Retinal pigment epithelial cell (primary cell): ENCODE results near the gene CAT.

Source experiments
- DNase-seq: peaks from one replicate; pipeline ENCODE4 v3.0.0-alpha.2; 2010; ENCODE audit warnings: low read depth
- H3K4me3 ChIP-seq: 2 replicates; pipeline ENCODE4 v1.5.1; 2011; ENCODE audit warnings: mild to moderate bottlenecking, low read length, control low read depth, moderate library complexity
- TF ChIP-seq, protein P1 (sequence below): conservative IDR thresholded peaks from 2 replicates; pipeline ENCODE4 v1.5.1; 2011; ENCODE audit warnings: low read depth, low read length, control low read depth, inconsistent platforms

Gene CAT

DNA sequence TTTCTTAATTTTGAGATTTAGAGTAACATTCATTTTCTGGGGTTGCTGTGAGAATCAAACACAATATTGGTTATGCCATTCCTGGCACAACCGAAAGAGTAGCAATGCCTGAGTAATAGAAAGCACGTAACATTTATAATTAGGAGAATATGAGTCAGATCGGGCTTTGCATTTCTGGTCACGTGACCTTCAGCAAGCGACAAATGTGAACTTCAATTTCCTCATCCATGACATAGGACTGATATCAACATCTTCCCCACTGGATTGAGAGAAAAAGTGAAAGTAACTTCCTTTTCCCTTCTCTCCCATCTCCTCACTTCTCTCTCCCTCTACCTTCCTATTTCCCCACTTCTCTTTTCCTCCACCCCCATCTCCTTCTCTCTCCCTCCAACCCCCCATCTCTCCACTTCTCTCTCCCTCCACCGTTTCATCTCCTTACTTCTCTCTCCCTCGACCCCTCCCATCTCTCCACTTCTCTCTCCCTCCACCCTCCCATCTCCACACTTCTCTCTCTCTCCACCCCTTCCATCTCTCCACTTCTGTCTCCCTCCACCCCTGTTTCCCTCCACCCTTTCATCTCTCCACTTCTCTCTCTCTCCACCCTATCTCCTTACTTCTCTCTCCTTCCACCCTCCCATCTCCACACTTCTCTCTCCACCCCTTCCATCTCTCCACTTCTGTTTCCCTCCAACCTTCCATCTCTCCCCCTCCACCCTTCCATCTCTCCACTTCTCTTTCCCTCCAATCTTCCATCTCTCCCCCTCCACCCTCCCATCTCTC is 33.5 kb upstream of the CAT start:
- no peak for DNase-seq
- no peak overlapping the region for H3K4me3 ChIP-seq
- TF ChIP-seq, protein P1, sequence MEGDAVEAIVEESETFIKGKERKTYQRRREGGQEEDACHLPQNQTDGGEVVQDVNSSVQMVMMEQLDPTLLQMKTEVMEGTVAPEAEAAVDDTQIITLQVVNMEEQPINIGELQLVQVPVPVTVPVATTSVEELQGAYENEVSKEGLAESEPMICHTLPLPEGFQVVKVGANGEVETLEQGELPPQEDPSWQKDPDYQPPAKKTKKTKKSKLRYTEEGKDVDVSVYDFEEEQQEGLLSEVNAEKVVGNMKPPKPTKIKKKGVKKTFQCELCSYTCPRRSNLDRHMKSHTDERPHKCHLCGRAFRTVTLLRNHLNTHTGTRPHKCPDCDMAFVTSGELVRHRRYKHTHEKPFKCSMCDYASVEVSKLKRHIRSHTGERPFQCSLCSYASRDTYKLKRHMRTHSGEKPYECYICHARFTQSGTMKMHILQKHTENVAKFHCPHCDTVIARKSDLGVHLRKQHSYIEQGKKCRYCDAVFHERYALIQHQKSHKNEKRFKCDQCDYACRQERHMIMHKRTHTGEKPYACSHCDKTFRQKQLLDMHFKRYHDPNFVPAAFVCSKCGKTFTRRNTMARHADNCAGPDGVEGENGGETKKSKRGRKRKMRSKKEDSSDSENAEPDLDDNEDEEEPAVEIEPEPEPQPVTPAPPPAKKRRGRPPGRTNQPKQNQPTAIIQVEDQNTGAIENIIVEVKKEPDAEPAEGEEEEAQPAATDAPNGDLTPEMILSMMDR: no peak

DNA sequence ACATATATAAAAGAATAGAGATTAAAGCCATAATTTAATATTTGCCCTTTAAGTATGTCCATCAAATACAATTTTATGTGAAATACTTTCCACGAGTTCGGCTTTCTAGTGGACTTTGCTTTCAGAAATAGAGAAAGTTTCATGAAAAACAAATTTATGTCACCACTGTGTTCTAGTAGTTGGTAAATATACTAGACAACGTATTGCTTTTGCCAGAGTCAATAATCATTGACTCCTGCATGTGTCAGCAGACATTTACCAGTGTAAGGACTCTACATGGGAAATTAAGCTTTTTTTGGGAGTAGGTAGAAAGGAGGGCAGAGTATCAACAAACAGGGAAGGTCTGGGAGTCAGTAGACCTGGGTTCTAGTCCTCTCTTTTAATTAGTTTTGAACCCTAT is 32.3 kb upstream of the CAT start:
- H3K4me3 ChIP-seq: no peak overlapping the region

DNA sequence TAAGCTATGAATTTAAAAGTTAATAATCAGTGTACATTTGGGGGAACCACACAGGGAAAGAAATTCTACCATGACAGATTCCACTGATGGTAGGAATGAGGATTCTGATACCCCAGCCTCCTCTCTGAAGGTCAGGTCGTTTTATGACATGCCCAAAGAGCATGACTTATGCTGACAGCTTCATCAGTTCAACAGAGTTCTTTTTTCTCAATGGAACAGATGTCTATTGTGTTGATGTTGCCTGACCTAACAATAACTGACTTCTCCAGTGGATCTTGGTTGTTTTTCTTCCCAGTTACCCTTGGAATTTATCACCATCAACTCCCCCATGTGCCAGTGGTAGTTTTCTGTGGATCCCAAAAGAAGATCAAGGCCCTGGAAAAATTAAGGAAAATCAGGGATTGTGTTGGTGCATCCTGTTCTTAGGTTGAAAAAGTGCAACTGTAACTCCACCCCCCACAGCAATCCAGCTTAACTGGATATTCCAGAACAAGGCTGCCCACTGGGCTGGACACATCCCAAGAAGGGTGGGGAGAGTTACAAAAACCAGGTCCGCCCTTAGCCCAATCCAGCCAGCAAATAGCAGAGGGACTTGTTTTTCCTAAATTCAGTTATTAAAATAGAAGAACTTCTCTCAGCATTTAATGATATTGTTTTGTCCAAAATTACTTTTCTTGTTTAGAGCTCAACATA is 31.5 kb upstream of the CAT start:
- no peak overlapping the region for H3K4me3 ChIP-seq
- TF ChIP-seq, protein P1: no peak
- DNase-seq: no peak

More for the DNA sequence above, 32.3 kb upstream of the CAT start:
- no peak for DNase-seq
- TF ChIP-seq, protein P1: no peak

DNA sequence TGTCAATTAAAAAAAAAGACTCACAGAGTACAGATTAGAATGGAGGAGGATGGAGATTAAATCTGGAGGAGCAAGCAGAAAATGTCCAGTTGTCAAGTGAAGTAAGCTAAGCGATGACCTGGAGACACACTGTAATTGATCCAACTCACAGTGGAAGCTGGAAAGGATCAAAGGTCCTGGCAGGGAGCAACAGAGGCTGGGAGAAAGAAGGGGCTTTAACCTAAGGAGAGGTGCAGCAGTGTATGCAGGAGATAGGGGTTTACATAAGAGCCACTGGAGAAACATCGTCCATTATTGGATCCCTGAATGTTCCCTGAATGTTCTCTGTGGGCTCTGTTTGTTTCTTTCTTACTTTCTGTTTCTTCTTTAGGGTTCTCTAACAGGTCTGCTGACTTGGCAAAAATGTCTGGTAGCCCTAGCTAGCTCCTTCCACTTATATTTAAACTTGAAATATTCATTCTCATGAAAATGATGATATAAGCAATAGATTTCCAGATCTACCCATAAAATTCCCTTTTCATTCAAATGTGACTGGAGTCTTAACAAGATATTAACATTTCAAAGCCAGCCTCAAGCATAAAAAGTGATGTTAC is 30.1 kb upstream of the CAT start:
- TF ChIP-seq, protein P1: no peak
- H3K4me3 ChIP-seq: no peak overlapping the region
- no peak for DNase-seq

DNA sequence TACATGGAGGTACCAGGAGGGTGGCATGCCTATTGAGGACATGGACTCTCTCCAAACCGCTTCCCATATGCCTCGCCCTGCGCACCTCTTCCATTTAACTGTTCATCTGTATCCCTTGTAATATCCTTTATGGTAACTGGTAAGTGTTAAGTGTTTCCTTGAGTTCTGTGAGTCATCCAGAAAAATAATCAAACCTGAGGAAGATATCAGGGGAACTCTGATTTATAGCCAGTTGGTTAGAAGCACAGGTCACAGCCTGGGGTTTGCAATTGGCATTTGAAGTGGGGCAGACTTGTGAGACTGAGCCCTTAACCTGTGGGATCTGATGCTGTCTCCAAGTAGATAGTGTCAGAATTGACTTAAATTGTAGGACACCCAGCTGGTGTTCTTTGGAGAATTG is 27.6 kb upstream of the CAT start:
- H3K4me3 ChIP-seq: no peak overlapping the region
- DNase-seq: no peak
- TF ChIP-seq, protein P1: no peak

DNA sequence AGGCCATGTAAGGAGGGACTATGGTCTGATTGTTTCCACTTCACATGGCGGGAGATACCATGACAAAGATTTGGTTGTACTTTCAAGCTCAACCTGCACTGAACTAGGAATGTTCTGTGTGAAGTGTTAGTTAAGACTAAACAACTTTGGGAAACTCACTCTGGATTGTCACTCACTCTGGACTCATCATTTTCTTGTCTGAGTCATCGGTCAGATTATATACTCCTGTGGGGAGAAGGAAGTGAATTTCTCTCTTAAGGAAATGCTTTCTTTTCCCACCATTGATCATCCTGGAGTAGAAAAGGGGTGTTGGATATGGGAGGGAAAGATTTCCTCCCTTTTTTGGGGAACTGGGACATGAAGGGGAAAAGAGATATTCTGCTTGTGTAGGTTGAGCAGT is 26.9 kb upstream of the CAT start:
- H3K4me3 ChIP-seq: no peak overlapping the region
- TF ChIP-seq, protein P1: no peak
- no peak for DNase-seq

DNA sequence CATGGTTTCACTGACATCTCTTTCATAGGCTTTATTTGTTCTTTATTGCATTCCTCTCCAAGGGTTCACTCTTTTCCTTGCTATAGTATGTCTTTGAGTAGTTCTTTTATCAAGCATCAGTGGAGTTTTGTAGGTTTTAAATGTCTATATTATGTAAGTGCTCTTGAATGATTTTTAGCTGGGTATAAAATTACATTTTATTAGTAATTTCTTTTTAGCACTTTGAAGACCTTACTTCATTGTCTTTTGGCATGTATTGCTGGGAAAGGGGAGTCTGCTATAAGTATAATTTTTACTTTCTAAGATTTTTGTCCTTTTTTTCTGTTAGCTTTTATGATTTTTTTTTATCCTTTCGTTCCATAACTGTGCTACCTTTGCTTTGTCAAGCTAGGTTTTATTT is 25.5 kb upstream of the CAT start:
- TF ChIP-seq, protein P1: no peak
- H3K4me3 ChIP-seq: no peak overlapping the region
- no peak for DNase-seq
